KOPT-K1 (cell line): ENCODE data around the gene YARS1.
A peak's percentile ranks its signal among the peaks of the same experiment; 100 is the strongest.
"Not testable (repeated sequence)": the region's sequence is repeated elsewhere in the genome, so short reads cannot be mapped to it uniquely, and the experiment has no call there.

ENCODE experiments used
- H3K27ac ChIP-seq: fragments of 200-600 bp; sonication (generic); 2 replicates; pipeline ENCODE4 v1.5.1; 2016; ENCODE audit warnings: antibody characterized with exemption, mild to moderate bottlenecking, low read depth, low read length; ENCODE audit not compliant: poor library complexity, severe bottlenecking
- H3K36me3 ChIP-seq: fragments of 200-600 bp; sonication (generic); 2 replicates; pipeline ENCODE4 v1.5.1; 2017; ENCODE audit warnings: antibody characterized with exemption, mild to moderate bottlenecking, low read length, moderate library complexity; ENCODE audit not compliant: insufficient read depth
- H3K9me3 ChIP-seq: fragments of 200-600 bp; sonication (generic); 2 replicates; pipeline ENCODE4 v1.5.1; 2017; ENCODE audit warnings: antibody characterized with exemption, low read length, mild to moderate bottlenecking; ENCODE audit not compliant: insufficient read depth, poor library complexity, severe bottlenecking

Gene YARS1

GRCh38 chr1:32830092-32830852 is 13.1 kb upstream of the YARS1 start:
- no peak overlapping the region for H3K27ac ChIP-seq
- H3K36me3 ChIP-seq, result peaks cover 100% of the 10 kb centered on the region
- H3K9me3 ChIP-seq, result no peaks in the 10 kb centered on the region

- peaks cover 86% of the 10 kb centered on the region for H3K36me3 ChIP-seq
- H3K9me3 ChIP-seq, result no peaks in the 10 kb centered on the region
- H3K27ac ChIP-seq, result no peak overlapping the region
Measured at GRCh38 chr1:32828341-32828740, 11.2 kb upstream of the YARS1 start.

- Histone ChIP-seq H3K27ac (no peak overlapping the region), H3K9me3 (no peaks in the 10 kb centered on the region), H3K36me3 (peaks cover 58% of the 10 kb centered on the region)
Measured at GRCh38 chr1:32825181-32825580, 8.0 kb upstream of the YARS1 start.

GRCh38 chr1:32818804-32819541 is 1.8 kb upstream of the YARS1 start:
- Histone ChIP-seq H3K36me3 (peaks cover 16% of the 10 kb centered on the region), H3K9me3 (no peaks in the 10 kb centered on the region), H3K27ac (peak overlapping the region; percentile 99)

GRCh38 chr1:32817815-32818786 is 943 bp upstream of the YARS1 start:
- Histone ChIP-seq H3K27ac (peak overlapping the region; percentile 99), H3K36me3 (peaks cover 23% of the 10 kb centered on the region), H3K9me3 (no peaks in the 10 kb centered on the region)

GRCh38 chr1:32816676-32817158 is 441 bp downstream of the YARS1 start:
- Histone ChIP-seq H3K36me3 (peaks cover 35% of the 10 kb centered on the region), H3K9me3 (no peaks in the 10 kb centered on the region), H3K27ac (peak overlapping the region; percentile 99)

- H3K27ac ChIP-seq, result no peak overlapping the region
- no peaks in the 10 kb centered on the region for H3K9me3 ChIP-seq
- H3K36me3 ChIP-seq, result peaks cover 61% of the 10 kb centered on the region
Measured at GRCh38 chr1:32813941-32814739, 3.0 kb downstream of the YARS1 start.

GRCh38 chr1:32811917-32812316 is 5.2 kb downstream of the YARS1 start:
- Histone ChIP-seq H3K27ac (no peak overlapping the region), H3K36me3 (peaks cover 83% of the 10 kb centered on the region), H3K9me3 (no peaks in the 10 kb centered on the region)

GRCh38 chr1:32811265-32811664 is 5.9 kb downstream of the YARS1 start:
- H3K9me3 ChIP-seq, result no peaks in the 10 kb centered on the region
- H3K27ac ChIP-seq, result no peak overlapping the region
- peaks cover 89% of the 10 kb centered on the region for H3K36me3 ChIP-seq

- peaks cover 98% of the 10 kb centered on the region for H3K36me3 ChIP-seq
- no peaks in the 10 kb centered on the region for H3K9me3 ChIP-seq
- H3K27ac ChIP-seq, result no peak overlapping the region
Measured at GRCh38 chr1:32810358-32810757, 6.8 kb downstream of the YARS1 start.

GRCh38 chr1:32808580-32808979 is 8.6 kb downstream of the YARS1 start:
- no peak overlapping the region for H3K27ac ChIP-seq
- no peaks in the 10 kb centered on the region for H3K9me3 ChIP-seq
- peaks cover 85% of the 10 kb centered on the region for H3K36me3 ChIP-seq

GRCh38 chr1:32806910-32807523 is 10.1 kb downstream of the YARS1 start:
- no peaks in the 10 kb centered on the region for H3K9me3 ChIP-seq
- H3K27ac ChIP-seq, result no peak overlapping the region
- H3K36me3 ChIP-seq, result peaks cover 85% of the 10 kb centered on the region

GRCh38 chr1:32806290-32806689 is 10.9 kb downstream of the YARS1 start:
- Histone ChIP-seq H3K36me3 (peaks cover 81% of the 10 kb centered on the region), H3K27ac (no peak overlapping the region), H3K9me3 (no peaks in the 10 kb centered on the region)

GRCh38 chr1:32804460-32804859 is 12.7 kb downstream of the YARS1 start:
- not testable (repeated sequence) for H3K27ac ChIP-seq, H3K9me3 ChIP-seq
- H3K36me3 ChIP-seq, result peaks cover 81% of the 10 kb centered on the region
